Measurements from ENCODE around the gene TSPAN6. TPM values are rescaled to one million over a fixed set of nuclear protein-coding genes. Genes with fewer than 3 reads are reported as not detected.

Gene TSPAN6
- total and polyA plus RNA-seq, 2 of the 13 experiments (the other 11 are each of a cell fraction or from before 2014, with no cell fraction given) = 78.9 to 133 TPM

DNA sequence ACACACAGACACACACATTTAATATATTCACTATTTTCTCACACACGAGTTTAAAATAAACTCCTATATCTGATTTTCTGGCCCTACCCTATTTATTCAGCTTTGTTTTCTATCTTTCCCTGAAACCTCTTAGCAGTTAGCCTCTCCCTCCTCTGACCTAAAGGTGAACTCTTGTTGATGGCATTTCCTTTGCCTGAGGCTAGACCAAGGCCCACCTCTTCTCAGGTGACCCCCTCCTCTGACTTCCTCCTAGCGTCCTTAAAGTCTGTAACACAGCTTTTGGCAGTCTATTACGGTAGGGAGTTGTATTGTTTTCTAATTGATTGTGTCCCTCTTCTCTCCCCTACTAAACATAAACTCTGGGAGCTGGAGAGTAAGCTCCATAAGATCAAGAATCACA lies 5.7 kb upstream of the TSPAN6 start:
- CTCF ChIA-PET (ENCODE audit: low intra/inter-chr PET ratio, low total read pairs) = no interaction called here
- H2AFZ ChIP-seq (ENCODE audit: low read length) = no peak overlapping the region
- no peak overlapping the region for H3K27ac ChIP-seq (ENCODE audit: extremely low read length, insufficient read depth, low read length)

More for the DNA sequence above, 5.7 kb upstream of the TSPAN6 start:
- ATAC-seq (no peak), FAIRE-seq (no peak), DNase-seq (ENCODE audit: low spot score) (no peak)
- POLR2A ChIA-PET = no interaction called here
- no TSS peak for BruUV-seq (replicated peaks)
- intact Hi-C loops (cut with micrococcal nuclease; ENCODE audit: unreplicated experiment) = no loop called here
- 67% methylated on average over 3 of the region's 3 CpGs for WGBS (ENCODE audit: low lambda C conversion rate)
- peaks cover 41% of the 10 kb centered on the region for H3K4me1 ChIP-seq (ENCODE audit: insufficient read depth, low read length)
- H3K9me3 ChIP-seq (ENCODE audit: low read length) = no peaks in the 10 kb centered on the region
- no peak overlapping the region for H3K9ac ChIP-seq (ENCODE audit: insufficient read depth, low read depth, low read length)
- H3K36me3 ChIP-seq (replicated peaks in 1 of 2; ENCODE audit: control insufficient read depth in 1 of 2, insufficient read depth in 2 of 2, low read length in 2 of 2) = no peaks in the 10 kb centered on the region
- in situ Hi-C loops (cut with HindIII; ENCODE audit: extremely low pct_ligation_motif_present, low pct_unique_long_range_greater_than_20kb) = no loop called here
- H3K27me3 ChIP-seq (ENCODE audit: control insufficient read depth in 1 of 2, insufficient read depth in 2 of 2, low read length in 2 of 2) = no peaks in the 10 kb centered on the region
- H3K4me3 ChIP-seq (replicated peaks in 1 of 3; ENCODE audit: insufficient read depth in 1 of 3, low read depth in 2 of 3, low read length in 3 of 3) = no peak overlapping the region
- no peak for TF ChIP-seq FOXC1 (CRISPR knock-in tag; IDR thresholded peaks at IDR 0.05; ENCODE audit: borderline replicate concordance)
- no peak for TF ChIP-seq ZNF577 (CRISPR knock-in tag; IDR thresholded peaks at IDR 0.05; ENCODE audit: borderline replicate concordance, low read depth)
- TF ChIP-seq, protein P1, sequence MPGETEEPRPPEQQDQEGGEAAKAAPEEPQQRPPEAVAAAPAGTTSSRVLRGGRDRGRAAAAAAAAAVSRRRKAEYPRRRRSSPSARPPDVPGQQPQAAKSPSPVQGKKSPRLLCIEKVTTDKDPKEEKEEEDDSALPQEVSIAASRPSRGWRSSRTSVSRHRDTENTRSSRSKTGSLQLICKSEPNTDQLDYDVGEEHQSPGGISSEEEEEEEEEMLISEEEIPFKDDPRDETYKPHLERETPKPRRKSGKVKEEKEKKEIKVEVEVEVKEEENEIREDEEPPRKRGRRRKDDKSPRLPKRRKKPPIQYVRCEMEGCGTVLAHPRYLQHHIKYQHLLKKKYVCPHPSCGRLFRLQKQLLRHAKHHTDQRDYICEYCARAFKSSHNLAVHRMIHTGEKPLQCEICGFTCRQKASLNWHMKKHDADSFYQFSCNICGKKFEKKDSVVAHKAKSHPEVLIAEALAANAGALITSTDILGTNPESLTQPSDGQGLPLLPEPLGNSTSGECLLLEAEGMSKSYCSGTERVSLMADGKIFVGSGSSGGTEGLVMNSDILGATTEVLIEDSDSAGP (CRISPR knock-in tag; IDR thresholded peaks at IDR 0.05; ENCODE audit: borderline replicate concordance) = no peak
- TF ChIP-seq, protein P2, sequence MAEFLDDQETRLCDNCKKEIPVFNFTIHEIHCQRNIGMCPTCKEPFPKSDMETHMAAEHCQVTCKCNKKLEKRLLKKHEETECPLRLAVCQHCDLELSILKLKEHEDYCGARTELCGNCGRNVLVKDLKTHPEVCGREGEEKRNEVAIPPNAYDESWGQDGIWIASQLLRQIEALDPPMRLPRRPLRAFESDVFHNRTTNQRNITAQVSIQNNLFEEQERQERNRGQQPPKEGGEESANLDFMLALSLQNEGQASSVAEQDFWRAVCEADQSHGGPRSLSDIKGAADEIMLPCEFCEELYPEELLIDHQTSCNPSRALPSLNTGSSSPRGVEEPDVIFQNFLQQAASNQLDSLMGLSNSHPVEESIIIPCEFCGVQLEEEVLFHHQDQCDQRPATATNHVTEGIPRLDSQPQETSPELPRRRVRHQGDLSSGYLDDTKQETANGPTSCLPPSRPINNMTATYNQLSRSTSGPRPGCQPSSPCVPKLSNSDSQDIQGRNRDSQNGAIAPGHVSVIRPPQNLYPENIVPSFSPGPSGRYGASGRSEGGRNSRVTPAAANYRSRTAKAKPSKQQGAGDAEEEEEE (CRISPR knock-in tag; IDR thresholded peaks at IDR 0.05; ENCODE audit: borderline replicate concordance) = no peak
- H3K4me2 ChIP-seq (ENCODE audit: low read depth, low read length) = no peak overlapping the region
- H3K79me2 ChIP-seq (ENCODE audit: insufficient read depth, low read length) = no peaks in the 10 kb centered on the region
- no peaks in the 10 kb centered on the region for H4K20me1 ChIP-seq (ENCODE audit: insufficient read depth, low read length)

All from HepG2 (cell line).